Measurements from ENCODE around the gene LYG1.

LYG1 gene

DNA sequence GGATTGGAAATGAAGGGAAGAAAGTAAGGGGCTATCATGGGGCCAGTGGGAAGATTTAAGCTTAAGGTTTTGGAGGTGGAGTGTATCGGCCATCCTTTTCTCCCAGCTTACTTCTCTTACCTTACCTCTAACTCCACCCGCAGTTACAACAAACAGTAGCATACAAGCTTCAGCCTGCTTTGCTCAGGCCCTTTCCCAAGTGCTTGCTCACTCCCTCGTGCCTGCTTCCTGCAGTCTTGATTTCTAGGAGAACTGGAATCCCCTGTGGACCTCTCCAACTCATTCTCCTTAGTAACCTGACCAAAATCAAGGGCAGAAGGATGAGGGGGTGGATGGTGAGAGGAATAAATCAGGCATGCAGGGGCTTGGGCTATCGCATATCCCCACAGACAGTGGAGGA, 39.8 kb downstream of the LYG1 start:
- DNase-seq = no peak

- DNase-seq = no peak
Measured at GRCh38 chr2:99260184-99260583, 40.8 kb downstream of the LYG1 start.

- no peak for DNase-seq
Measured at GRCh38 chr2:99259465-99259864, 41.5 kb downstream of the LYG1 start.

DNA sequence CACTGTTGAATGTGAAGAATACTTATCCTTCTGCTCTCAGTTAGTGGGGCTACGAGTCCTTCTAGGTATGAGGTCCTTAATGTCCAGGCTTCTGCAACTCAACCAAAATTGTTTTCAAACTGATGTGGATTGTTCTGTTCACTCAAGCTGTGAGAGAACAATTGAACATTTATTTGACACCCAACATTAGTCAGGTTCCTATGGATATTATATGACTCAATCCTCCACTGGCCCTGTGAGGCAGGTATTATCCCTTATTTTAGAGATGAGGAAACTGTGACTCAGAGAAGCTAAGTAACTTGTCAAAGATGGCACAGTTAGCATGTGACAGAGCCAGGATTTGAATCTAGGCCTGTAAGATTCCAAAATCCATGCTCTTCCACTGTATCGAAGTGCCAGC, 44.3 kb downstream of the LYG1 start:
- no peak for DNase-seq

DNA sequence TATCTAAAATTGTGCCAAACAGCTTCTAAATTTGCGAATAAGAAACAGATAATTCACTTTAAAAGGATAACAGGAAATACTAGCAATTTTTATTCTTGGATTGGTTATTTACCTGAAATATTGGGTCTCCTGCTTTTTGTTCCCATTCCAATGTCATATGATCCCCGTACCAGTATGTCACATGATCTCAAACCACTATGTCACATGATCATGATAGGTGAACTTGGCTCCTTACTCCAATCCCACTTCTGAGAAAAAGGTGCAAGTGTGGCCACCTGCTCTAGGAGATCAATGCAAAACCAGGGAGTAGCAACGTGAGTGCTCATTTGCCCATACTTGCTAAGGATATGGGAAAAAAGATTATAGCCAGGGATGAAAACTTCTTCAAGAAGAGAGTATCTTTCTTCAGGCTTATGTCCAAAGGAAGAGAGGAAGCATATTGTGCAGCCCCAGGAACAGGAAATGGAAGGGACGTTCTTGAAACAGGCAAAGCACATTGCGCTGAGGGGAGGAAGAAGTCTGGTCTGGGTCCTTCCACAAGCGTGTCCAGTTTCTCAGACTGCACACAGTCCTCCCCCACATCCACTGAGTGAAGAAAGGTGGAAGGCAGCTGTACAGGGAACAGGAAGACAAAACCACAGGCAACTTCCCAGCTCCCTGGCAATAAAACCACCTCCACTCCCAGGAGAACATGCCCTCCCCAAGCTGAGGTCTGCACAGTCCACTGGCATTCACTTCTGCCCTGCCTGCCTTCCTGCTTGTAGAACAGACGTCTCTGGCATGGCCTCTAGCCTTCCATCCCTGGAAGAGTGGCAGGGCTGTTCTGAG, 45.3 kb downstream of the LYG1 start, which contains the start of gene LYG2:
LYG2 (minus strand) TSS at position 176 of the 828 bp plus-strand sequence. CDS start 1,406 bp downstream, outside the sequence.
- no peak for DNase-seq

- no peak for DNase-seq
Measured at GRCh38 chr2:99249951-99250350, 51.0 kb downstream of the LYG1 start.

DNA sequence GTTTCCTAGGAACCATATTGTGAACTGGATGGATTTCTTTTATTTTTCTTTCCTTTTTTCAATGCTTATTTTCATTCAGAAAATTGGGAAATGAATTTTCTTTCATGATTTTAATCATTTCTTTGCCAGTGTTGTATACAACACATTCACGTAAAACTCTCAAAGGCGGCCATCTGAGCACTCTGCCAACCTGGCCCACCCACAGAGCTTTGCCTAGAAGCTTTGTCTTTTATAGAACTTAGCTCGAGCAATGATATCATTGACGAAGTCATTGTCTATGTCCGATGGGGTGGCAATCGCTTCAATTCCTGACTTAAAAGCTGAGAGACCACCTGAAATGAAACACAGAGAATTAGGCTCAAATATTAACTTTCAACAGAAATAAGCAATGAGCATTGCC, 58.8 kb downstream of the LYG1 start:
- DNase-seq = no peak

GRCh38 chr2:99240431-99240830, 60.6 kb downstream of the LYG1 start:
- no peak for DNase-seq

DNA sequence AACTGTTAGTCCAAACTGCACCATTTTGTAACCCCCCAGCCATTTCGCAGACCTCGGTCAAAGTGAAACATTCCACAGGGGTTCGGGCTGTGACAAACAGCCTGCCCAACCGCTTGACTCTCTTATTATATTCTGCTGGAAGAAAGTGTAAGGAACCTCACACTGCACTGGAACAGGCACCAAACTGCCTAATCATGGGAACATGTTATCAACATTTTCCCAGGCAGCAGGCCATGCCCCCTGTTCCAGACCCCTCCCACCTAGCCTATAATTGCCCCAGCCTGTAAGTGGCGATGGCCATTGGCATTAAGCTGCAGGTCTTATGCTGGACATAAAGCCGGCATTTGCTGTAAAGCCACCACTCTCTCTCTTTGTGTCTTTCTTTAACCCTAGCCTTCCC, 62.4 kb downstream of the LYG1 start:
- DNase-seq = no peak
